Activated naive CD4-positive, alpha-beta T cell treated with Interleukin-2 at 50 U/mL for 16 hours (primary cell): Measurements from ENCODE around the gene TBC1D22A.

Experiments
- DNase-seq: peaks from one replicate; pipeline ENCODE4 v3.0.0-alpha.2; 2020

TBC1D22A gene

GRCh38 chr22:47001288-47001687, 238.8 kb downstream of the TBC1D22A start:
- DNase-seq: no peak

- no peak for DNase-seq
Measured at GRCh38 chr22:47002692-47003091, 240.2 kb downstream of the TBC1D22A start.

- DNase-seq: no peak
Measured at GRCh38 chr22:47005506-47006408, 243.3 kb downstream of the TBC1D22A start.

- DNase-seq: no peak
Measured at GRCh38 chr22:47006433-47006832, 244.0 kb downstream of the TBC1D22A start.

GRCh38 chr22:47006869-47007268, 244.4 kb downstream of the TBC1D22A start:
- no peak for DNase-seq

GRCh38 chr22:47007496-47007895, 245.0 kb downstream of the TBC1D22A start:
- DNase-seq: no peak

- DNase-seq: no peak
Measured at GRCh38 chr22:47008208-47008885, 245.9 kb downstream of the TBC1D22A start.

GRCh38 chr22:47009304-47010101, 247.1 kb downstream of the TBC1D22A start:
- DNase-seq: no peak

GRCh38 chr22:47010211-47010610, 247.8 kb downstream of the TBC1D22A start:
- no peak for DNase-seq

GRCh38 chr22:47011131-47011858, 248.8 kb downstream of the TBC1D22A start:
- DNase-seq: no peak

GRCh38 chr22:47011859-47012258, 249.4 kb downstream of the TBC1D22A start:
- no peak for DNase-seq

- DNase-seq: no peak
Measured at GRCh38 chr22:47012589-47013370, 250.3 kb downstream of the TBC1D22A start.

GRCh38 chr22:47013861-47014635, 251.6 kb downstream of the TBC1D22A start:
- no peak for DNase-seq

- no peak for DNase-seq
Measured at GRCh38 chr22:47014636-47015345, 252.3 kb downstream of the TBC1D22A start.

- DNase-seq: no peak
Measured at GRCh38 chr22:47015589-47016178, 253.2 kb downstream of the TBC1D22A start.

- DNase-seq: no peak
Measured at GRCh38 chr22:47016631-47017030, 254.2 kb downstream of the TBC1D22A start.

GRCh38 chr22:47017245-47017644, 254.8 kb downstream of the TBC1D22A start:
- no peak for DNase-seq

GRCh38 chr22:47018010-47018910, 255.8 kb downstream of the TBC1D22A start:
- DNase-seq: no peak
